HG02763 (cell line): ENCODE results near the gene PRR5L.

ENCODE experiments used
- ATAC-seq: cut with Tn5 transposase; IDR thresholded peaks from one replicate; pipeline ENCODE4 v1.9.1; 2021; ENCODE audit warnings: mild to moderate bottlenecking, moderate library complexity; ENCODE audit not compliant: unreplicated experiment

Gene PRR5L

DNA sequence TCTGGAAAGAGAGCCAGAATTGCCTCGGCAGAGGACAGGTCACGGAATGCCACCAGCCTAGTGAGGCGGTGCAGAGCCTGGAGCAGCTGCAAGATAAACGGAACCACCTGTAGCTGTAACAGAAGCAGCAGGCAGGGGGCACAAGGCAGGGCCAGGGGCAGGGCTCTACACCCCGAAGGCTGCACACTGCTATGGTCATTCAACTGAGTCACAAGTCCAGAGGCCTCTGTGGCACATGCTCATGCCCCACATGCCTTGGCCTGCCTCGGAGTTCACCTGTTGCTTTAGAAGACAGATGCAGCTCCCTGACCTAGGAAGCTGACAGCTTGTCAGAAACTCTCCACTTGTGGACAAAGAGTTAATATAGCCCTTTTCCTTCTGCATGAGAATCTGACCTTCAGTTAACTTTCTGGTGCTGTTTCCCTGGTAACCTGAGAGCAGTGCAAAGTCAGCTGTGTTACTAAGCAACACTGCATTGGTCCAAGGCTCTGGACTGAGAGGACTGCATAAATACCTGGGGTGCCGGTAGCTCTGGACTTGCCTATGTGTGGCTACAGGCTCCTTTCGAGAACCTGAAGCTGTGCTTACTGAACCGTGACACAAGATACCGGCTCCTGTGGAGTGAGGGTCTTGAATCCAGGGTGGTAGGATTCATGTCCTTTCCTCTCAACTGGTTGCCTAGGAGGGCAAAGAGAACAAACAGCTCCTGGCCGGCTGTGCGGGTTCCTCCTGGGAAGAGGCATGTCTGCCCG is 17.4 kb upstream of the PRR5L start:
- ATAC-seq, result no peak

DNA sequence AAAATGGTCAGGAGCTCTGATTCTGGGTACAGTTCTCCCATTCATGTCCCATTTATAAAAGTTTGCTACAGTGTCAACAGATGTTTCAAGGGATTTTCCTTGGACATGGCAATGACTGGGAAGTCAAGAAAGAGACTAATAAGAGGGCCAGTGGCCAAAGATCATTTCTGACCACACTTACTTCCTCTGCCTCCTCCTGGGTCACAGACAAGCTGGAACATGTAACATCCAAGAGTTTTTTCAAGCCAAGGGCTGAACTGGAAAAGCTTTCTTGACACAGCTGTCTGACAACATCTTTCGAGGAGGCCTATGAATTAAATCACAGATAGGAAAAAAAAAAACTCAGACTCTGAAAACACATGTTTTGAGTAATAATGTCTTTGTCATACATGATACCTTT is 15.6 kb upstream of the PRR5L start:
- ATAC-seq, result no peak

DNA sequence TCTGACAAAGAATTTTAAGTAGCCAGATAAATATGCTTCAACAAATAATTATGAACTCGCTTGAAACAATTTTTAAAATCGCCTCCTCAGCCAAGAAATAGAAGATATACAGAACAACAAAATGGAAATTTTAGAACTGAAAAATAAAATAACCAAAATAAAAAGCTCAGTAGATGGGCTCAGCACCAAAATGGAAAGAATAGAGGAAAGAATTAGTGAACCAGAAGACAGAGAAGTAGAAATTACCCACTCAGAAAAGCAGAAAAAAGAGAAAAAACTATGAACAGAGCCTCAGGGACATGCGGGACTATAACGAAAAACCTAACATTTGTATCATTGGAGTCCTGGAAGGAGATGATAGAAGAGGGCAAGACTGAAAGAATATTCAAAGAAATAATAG is 14.2 kb upstream of the PRR5L start:
- no peak for ATAC-seq

DNA sequence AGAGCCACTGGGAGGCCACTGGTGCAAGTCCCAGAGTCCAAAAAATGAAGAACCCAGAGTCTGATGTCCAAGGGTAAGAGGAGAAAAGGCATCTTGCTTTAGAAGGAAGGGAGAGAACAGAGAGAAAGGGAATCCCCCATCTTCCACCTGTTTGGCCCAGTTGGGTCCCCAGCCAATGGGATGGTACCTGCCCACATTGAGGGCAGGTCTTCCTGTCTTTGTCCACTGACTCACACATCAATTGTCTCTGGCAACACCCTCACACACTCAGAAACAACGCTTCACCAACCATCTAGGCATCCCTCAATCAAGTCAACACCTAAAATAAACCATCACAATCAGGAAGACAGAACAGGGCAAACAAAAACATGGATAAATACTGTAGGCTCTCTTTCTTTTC is 13.2 kb upstream of the PRR5L start:
- ATAC-seq, result no peak

DNA sequence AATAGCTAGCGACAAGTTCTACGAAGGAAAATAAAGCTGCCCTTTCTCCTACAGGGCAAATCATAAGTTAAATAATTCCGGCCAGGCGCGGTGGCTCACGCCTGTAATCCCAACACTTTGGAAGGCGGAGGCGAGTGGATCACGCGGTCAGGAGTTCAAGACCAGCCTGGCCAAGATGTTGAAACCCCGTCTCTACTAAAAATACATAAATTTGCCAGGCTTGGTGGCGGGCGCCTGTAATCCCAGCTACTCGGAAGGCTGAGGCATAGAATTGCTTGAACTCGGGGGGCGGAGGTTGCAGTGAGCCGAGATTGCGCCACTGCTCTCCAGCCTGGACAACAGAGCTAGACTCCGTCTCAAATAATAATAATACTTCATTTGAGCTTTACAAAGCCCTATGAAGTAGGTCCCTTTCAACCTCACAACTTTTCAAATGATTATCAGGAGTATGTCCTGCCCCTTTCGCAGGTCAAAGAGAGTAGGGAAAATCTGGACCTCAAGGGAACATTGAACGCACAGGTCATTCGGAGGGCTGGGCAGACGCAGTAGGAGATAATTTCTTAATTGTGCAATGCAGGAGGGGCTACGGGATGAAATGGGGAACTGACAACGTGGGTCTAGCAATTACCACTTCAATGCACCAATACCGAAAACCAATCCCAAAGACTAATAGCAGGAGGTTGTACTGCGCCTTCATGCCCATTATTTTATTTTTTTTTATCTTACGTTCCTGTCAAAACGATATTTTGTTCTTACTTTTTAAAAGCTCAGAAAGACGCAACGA is 7.5 kb upstream of the PRR5L start:
- no peak for ATAC-seq

DNA sequence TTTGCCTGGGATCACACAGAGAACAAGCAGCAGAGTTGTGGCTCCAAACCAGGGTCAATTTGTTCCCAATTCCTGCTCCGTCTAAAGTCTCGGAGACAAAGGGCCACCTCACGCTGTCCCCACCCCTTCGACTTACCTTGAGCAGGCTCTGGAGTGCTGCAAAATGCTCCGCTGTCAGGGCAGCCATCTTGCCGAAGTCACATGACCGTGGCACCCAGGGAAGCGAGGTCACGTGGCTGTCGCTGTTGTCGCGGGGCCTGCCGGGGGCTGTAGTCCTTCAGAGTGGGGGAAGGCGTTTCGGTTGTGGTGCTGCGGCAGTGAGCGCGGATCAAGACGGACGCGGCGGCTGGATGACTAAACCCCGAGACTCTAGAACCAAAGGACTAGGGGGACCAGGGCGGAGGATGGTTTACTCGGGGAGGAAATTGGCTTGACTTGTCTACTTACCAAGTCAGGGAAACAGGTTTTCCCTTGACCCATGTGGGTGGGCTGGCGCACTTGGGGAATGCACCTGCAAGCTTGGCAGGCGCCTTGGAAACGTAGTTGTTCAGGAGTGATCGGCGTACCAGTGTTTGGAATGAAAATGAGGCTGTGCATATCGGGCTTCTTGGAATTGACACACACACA is 6.7 kb upstream of the PRR5L start, which contains the start of gene COMMD9:
Gene COMMD9 (minus strand): TSS at position 199 of the 627 bp plus-strand sequence. CDS start 12 bp downstream, at position 187.
- peak; percentile 99 for ATAC-seq

DNA sequence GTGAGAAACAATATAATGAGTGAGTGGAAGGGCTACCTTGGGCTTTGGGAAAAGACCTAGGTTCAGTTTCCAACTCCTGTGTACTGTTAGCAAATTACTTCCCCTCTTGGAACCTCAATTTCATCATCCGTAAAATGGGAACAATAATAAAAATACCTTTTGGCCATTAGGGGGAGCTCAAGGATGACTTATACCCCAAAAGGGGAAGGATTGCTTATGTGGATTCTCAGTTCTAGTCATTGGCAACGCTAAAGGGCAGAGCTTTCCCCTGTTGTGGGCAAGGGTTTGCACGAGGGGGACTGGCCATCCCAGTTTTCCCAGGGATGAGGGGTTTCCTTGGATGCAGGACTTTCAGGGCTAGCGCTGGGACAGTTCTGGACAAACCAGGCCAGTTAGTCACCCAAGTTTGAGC is 3.8 kb upstream of the PRR5L start:
- ATAC-seq, result no peak

DNA sequence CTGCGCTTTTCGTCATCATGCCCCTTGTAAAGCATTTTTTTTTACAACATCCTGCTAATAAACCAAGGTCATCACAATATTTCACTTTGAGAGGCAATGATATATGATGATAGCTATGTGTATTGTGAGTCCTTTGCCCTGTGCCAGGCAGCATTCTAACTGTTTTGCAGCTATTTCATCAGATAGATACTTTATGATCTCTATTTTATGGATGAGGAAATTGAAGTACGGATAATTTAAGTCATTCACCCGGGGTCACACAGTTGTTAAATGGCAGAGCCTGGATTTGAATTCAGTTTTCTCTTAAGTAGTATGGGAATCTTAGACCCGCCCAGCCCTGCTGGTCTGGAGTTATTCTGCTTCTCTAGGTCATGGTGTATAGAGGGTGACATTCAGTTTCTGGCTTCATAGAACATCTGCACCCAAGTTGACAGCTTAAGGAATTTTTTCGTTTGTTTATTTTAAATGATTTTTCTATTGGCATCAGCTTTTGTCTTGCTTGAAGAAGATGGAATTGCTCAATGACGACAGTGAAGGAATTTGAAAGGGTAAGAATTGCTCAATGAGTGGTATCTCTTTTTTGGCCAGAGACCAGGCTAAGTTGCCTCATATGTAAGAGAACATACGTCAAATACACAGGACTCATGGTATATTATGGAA is 926 bp downstream of the PRR5L start:
- ATAC-seq, result no peak

DNA sequence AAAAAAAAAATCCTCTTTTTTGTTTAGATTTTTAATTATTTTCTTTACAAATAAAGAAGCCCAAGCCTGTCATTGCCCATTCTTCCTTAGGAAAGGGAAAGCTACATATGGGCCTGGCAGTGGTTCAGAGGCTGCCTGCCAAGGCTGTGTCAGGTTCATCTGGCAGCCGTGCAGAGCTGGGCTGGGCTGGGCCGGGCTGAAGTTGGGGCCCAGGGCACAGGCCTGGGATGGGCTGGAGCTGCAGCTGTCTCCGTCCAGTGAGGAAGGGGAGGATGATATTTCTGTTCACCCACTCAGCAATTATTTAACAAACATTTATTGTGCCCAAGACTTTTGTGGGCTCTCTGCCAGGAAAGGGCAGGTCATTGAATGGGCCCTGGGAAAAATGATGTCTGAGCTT is 4.6 kb downstream of the PRR5L start:
- no peak for ATAC-seq

DNA sequence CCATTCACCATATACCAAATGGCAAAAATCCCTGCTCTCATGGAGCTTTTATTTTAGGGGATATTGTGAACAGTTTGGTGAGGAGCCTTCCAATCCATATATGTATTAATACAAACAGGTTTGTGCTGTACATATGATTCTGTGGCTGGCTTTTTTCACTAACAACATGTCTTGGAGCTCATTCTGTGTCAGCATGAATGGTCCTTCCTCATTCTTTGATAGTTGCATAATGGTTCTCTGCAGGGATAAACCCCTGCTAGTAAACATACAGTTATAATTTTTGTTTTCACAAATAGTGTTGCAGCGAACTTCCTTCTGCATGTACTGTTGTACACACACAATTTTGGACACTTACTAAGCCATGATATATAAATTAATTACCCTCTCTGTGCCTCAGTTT is 8.3 kb downstream of the PRR5L start:
- no peak for ATAC-seq

DNA sequence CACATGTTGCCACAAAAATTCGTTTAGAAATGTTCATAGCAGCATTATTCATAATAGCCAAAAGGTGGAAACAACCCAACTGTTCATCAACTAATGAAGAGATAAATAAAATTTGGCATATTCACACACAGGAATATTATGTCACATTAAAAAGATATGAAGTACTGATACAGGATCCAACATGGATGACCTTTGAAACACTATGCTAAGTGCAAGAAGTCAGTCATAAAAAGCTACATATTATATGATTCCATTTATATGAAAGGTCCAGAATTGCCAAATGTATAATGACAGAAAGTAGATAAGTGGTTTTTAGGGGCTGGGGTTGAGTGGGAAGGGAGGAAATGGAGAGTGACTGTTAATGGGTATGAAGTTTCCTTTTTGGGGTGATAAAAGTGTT is 9.0 kb downstream of the PRR5L start:
- no peak for ATAC-seq

DNA sequence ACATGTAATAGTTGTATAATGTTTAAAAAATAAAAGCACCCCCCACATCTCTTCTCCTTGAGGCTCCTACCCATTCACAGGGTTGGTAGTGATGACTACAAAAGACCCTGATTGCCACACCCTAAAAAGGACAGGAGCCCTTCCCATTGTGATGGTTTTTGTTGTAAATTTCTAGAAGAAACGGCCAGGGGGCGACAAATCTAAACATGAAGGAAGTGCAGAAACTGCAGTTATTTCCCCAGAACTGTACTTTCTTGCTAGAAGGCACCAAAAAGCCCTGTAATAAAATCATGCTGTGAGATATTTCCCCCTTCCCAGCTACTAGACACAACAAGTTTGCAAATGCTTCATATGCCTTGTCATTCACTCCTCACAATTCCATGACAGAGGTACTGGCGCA is 10.8 kb downstream of the PRR5L start:
- ATAC-seq, result no peak

DNA sequence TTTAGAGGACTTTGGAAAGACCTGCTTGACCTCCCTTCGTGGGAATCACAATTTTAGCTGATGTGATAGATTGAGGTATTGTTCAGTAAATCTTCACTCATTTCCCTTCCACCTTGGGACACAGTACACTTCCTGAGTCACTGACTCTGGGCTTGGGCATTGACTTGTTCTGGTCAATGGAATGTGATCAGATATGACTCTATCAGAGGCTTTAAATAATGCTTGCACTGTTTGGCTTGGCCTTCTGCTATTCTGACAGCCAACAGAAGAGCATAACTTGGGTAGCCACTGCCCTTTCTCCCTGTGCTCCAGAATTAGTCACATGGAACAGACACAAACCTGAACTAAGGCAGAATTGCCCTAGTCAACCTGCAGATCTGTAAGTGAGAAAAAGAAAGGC is 12.5 kb downstream of the PRR5L start:
- ATAC-seq, result no peak

DNA sequence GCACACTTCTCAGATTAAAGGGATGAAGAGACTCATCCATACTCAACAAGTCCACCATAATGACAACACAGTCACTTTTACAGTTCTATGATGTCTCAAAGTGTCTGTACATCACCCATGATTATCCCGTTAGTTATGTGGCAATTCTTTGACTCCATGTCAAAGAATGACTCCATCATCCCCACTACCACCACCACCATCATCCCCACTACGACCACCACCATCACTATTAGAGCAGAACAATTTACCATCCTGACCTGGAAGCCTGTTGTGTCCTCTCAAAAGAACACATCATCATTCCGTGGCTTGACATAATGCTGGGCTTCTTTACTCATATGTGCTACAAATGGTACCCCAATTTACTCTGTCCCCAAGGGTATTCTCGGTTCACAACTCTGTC is 13.7 kb downstream of the PRR5L start:
- no peak for ATAC-seq

DNA sequence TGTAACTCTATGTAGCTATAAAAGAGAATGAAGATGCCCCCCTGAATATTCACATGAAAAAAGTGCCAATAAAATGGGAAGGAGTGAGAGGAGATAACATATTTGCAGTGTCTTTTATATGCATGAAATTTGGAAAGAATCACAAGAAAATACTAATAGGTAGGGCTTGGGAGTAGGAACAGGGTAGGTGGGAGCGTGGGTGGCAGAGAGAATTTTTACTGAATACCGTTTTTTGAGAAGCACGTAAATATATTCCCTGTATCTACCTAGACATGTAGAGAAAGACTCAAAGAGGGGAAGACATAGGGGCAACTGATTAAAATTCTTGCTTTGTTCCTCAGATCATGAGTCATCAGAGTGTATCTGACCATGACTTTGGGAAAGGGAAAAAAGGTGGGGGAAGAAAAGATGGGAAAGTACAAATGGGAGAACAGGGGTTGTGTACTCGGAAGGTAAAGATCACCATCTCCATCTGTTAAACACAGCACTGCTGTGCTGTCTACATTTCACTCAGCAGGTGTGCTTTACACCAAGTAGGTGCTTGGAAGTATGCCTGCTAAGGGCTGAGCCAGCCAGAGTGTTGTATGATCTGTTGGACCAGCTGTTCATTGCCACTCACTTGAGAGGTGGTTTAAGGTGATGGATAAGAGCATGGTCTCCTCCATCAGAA is 16.0 kb downstream of the PRR5L start:
- ATAC-seq, result no peak

DNA sequence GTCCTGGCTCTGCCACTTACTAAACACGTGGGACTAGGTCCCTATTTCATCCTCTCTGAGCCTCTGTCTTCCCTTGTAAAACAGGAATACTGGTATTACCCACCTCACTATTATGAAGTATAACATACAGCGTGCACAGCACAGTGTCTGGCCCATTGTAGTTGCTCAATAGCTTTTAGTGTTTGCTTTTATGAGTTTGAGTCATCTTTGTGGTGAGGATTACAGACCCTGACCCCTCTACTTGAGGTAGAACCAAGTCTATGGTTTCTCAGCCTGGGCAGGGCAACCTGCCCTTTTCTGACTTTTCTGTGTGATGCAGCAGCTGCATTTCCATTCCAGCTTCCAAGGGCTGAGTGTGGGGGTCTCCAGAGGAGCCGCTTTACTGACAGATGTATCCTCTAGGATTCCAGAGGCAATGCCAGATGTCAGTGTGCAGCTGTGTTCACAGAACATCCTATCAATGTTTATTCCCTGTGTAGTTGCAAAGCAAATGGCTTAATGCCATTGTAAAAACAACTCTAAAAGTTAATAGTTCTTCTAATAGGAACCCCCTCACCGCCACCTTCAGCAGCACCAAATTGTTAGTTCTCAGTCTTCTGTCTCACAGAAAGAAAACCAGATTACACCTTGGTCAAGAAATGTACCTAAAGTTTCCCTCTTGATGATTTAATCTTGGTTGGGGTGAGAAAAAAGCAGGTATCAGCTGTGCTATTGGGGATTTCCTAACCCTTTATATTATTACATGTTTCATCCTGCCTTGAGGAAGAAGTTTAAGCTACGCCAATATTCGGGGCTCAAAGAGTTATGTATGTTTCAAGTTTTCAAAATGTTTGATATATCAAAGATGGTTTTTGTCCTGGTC is 16.8 kb downstream of the PRR5L start:
- no peak for ATAC-seq

DNA sequence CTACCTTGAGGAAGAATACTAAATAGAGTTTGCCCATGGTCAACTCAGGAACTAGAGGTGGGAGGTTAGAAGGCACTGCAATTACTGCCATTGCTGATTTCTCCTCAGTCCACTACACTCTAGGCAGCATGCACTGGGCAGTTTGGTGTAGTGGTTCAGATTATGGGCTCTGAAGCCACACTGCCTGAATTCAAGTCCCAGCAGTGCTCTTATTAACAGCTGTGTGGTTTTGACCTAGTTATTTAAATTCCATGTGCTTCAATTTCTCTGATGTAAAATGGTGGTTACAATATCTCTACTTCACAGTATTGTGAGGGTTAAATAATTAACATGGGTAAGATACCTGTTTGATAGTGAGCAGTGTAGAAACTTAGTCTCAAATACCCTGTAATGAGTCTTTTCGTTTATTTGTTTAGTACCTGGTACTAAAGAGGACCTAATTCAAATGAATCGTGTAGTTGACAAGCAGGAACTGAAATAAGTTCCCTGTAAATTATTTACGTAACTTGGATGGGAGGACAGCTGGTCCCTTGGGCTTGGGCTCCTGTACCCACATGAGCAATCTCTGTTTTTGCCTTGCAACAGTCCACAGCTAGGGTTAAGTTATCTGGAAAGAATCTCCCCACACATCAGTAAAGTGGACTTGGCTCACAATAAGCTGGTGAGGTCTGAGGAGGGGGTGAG is 17.8 kb downstream of the PRR5L start:
- peak; percentile 58 for ATAC-seq

DNA sequence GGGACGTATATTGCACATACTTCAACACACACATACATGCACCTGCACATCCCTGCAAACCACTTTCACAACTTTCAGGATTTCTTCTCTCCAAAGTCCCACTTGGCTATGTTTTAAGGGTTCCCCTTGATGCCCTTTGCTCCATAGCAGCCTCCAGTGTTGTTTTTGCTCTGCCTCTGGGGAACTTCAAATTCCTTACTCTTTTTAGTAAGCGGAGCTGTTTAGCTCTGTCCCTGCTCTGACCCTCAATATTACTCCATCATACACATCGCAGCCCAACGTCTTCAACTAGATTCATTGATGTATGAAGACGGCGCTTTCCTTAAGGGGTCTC is 18.3 kb downstream of the PRR5L start:
- no peak for ATAC-seq

DNA sequence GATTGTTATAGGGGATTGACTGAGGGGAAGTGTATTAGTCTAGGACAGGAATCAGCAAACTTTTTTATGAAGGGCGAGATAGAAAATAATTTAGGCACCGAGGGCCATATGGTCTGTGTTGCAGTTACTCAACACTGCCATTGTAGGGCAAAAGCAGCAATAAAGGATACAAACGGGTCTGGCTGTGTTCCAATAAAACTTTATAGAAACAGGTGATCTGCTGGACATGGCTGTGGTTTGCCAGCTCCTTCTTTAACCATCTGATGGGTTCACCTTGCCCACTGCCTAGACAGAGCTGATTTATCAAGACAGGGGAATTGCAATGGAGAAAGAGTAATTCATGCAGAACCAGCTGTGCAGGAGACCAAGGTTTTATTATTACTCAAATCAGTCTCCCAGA is 20.0 kb downstream of the PRR5L start:
- no peak for ATAC-seq
